ENCODE data around the gene COL18A1.

Gene COL18A1

DNA sequence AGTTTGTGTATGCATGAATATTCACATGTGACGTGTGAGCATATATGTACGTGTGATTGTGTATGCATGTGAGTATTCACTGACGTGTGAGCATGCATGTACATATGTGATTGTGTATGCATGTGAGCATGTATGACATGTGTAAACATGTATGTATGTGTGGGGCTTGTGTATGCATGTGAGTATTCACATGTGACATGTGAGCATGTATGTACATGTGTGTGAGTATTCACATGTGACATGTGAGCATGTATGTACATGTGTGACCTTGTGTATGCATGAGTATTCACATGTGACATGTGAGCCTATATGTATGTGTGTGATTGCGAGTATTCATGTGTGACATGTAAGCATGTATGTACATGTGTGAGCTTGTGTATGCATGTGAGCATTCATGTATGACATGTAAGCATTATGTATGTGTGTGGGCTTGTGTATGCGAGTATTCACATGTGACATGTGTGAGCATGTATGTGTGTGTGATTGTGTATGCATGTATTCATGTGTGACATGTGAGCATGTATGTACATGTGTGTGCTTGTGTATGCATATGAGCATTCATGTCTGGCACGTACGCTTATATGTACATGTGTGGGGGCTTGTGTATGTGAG lies 47.8 kb downstream of the COL18A1 start:
- TF ChIP-seq, protein P1, sequence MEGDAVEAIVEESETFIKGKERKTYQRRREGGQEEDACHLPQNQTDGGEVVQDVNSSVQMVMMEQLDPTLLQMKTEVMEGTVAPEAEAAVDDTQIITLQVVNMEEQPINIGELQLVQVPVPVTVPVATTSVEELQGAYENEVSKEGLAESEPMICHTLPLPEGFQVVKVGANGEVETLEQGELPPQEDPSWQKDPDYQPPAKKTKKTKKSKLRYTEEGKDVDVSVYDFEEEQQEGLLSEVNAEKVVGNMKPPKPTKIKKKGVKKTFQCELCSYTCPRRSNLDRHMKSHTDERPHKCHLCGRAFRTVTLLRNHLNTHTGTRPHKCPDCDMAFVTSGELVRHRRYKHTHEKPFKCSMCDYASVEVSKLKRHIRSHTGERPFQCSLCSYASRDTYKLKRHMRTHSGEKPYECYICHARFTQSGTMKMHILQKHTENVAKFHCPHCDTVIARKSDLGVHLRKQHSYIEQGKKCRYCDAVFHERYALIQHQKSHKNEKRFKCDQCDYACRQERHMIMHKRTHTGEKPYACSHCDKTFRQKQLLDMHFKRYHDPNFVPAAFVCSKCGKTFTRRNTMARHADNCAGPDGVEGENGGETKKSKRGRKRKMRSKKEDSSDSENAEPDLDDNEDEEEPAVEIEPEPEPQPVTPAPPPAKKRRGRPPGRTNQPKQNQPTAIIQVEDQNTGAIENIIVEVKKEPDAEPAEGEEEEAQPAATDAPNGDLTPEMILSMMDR (IDR thresholded peaks at IDR 0.05; ENCODE audit: low read depth, low read length, missing control alignments): no peak
- in situ Hi-C loops (cut with HindIII; ENCODE audit: low sequenced_read_pairs): loop anchor here (25.0 kb wide), 1 partner anchor 116 kb away; no protein-coding TSS in a partner anchor
- no peak overlapping the region for H3K4me3 ChIP-seq (ENCODE audit: low read depth, low read length)
- no peak for DNase-seq (ENCODE audit: low read depth)

DNA sequence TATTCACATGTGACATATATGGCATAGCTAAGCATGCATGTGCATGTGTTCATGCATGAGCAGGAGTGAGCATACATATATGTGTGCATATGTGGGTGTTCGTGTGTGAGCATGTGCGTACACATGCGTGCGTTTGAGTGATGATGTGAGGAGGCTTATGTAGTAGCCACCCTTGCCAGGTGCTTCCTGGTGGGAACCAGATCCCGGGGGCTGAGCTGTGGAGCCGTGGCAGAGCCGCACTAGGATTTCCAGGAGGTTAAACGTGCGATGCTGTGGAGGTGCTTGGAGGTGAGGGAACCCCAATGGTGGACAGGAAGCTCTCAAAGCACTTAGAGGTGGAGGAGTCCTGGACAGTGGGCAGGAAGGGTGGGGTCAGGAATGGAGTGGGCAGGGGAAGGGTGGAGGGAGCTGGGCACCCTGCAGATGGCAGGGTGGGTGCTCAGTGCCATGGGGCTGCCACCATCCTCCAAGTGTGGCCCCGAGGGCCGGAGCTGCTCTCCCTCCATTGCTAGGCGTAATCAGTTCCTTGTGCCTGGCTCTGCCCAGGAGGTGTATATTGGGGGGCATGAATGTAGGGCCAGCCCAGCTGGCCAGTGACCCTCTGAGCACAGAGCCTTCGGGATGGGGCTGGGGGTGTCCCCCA lies 48.5 kb downstream of the COL18A1 start:
- H3K4me3 ChIP-seq (ENCODE audit: low read depth, low read length): no peak overlapping the region
- no peak for DNase-seq (ENCODE audit: low read depth)
- TF ChIP-seq, protein P1 (IDR thresholded peaks at IDR 0.05; ENCODE audit: low read depth, low read length, missing control alignments): no peak
- in situ Hi-C loops (cut with HindIII; ENCODE audit: low sequenced_read_pairs): loop anchor here (25.0 kb wide), 1 partner anchor 116 kb away; no protein-coding TSS in a partner anchor

DNA sequence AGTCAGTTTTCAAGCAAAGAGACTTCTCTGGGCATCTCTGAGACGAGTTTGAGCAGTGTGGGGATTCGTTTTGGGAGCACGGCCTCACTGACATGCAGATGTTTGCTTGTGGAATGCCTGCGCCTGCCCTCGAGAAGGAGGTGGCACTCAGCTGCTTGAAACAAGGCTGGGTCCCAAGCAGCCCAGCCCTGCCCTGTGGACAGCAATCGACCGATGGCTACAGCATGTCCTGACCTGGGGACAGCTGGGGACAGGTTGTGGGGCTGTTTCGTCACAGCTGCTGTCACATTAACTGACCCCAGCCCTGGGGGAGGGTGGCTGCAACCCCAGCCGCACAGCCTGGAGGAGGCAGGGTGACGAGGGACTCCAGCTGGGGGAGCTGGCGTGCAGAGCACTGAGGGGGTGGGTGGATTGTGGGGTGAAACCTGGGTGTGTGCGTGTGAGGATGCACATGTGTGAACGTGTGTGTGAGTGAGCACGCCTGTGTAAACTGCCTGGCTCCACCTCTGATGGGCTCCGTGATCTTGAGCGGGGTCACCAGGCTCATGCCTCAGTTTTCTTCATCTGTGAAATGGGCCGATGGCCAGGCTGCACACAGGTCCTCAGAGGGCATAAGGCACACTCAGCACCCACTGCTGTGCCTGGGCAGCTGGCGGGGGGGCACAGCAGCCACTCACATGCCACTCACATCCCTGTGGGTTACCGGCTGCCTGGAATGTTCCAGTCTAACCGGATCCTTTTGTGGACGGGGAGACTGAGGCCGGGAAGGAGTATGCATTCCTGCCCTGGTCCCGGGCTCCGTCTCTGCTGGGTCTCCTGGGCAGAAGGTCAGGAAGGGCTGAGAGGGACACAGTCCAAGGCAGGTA lies 49.3 kb downstream of the COL18A1 start:
- TF ChIP-seq, protein P1 (IDR thresholded peaks at IDR 0.05; ENCODE audit: low read depth, low read length, missing control alignments): no peak
- in situ Hi-C loops (cut with HindIII; ENCODE audit: low sequenced_read_pairs): loop anchor here (25.0 kb wide), 1 partner anchor 117 kb away; no protein-coding TSS in a partner anchor
- H3K4me3 ChIP-seq (ENCODE audit: low read depth, low read length): no peak overlapping the region
- no peak for DNase-seq (ENCODE audit: low read depth)

DNA sequence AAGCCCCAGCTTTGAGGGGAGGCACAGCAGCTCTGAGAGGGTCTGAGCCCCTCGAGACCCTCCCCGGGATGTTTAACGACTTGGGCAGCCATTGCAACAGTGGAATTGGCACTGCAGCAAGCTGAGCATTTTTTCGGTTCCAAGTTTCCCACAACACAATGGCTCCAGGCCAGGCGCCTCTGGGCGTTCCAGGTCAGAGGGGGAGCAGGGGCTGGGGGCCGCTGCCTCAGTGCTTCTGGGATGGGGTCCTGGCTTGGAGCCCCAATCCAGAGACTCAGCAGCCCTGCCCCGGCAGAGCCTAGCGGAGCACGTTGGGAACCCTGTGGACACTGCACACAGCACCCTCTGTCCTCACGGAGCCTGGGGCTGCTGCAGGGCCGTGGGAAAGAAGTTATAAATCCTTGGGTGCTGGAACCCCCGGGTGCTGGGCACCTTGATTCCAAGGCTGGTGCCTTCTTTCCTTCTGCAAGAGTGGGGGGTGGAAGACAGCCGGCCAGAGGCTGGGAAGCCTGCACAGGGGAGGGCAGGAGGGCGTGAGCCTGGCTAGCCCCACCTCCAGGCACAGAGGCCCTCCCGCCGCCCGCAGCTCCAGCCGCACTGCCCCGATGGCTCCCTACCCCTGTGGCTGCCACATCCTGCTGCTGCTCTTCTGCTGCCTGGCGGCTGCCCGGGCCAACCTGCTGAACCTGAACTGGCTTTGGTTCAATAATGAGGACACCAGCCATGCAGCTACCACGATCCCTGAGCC lies 50.1 kb downstream of the COL18A1 start:
- no peak for DNase-seq (ENCODE audit: low read depth)
- TF ChIP-seq, protein P1 (IDR thresholded peaks at IDR 0.05; ENCODE audit: low read depth, low read length, missing control alignments): no peak
- peak overlapping the region; percentile 18 for H3K4me3 ChIP-seq (ENCODE audit: low read depth, low read length)

DNA sequence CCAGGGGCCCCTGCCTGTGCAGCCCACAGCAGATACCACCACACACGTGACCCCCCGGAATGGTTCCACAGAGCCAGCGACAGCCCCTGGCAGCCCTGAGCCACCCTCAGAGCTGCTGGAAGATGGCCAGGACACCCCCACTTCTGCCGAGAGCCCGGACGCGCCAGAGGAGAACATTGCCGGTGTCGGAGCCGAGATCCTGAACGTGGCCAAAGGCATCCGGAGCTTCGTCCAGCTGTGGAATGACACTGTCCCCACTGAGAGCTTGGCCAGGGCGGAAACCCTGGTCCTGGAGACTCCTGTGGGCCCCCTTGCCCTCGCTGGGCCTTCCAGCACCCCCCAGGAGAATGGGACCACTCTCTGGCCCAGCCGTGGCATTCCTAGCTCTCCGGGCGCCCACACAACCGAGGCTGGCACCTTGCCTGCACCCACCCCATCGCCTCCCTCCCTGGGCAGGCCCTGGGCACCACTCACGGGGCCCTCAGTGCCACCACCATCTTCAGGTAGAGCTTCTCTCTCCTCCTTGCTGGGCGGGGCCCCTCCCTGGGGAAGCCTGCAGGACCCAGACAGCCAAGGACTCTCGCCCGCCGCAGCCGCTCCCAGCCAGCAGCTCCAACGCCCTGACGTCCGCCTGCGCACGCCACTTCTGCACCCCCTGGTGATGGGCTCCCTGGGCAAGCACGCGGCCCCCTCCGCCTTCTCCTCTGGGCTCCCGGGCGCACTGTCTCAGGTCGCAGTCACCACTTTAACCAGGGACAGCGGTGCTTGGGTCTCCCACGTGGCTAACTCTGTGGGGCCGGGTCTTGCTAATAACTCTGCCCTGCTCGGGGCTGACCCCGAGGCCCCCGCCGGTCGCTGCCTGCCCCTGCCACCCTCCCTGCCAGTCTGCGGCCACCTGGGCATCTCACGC lies 51.0 kb downstream of the COL18A1 start:
- no peak for DNase-seq (ENCODE audit: low read depth)
- peak overlapping the region; percentile 18 for H3K4me3 ChIP-seq (ENCODE audit: low read depth, low read length)
- in situ Hi-C loops (cut with HindIII; ENCODE audit: low sequenced_read_pairs): loop anchor here (25.0 kb wide), 1 partner anchor 119 kb away; no protein-coding TSS in a partner anchor
- TF ChIP-seq, protein P1 (IDR thresholded peaks at IDR 0.05; ENCODE audit: low read depth, low read length, missing control alignments): no peak

More for the DNA sequence above, 50.1 kb downstream of the COL18A1 start:
- in situ Hi-C loops (cut with HindIII; ENCODE audit: low sequenced_read_pairs): loop anchor here (25.0 kb wide), 1 partner anchor 118 kb away; no protein-coding TSS in a partner anchor

All from astrocyte of the cerebellum (primary cell).